Urinary bladder (tissue), 4 donors: ENCODE measurements around the gene CRK. TPM values are rescaled to one million over a fixed set of nuclear protein-coding genes. Genes with fewer than 3 reads are reported as not detected.
A peak's percentile ranks its signal among the peaks of the same experiment; 100 is the strongest.
"Not testable (repeated sequence)": the region's sequence is repeated elsewhere in the genome, so short reads cannot be mapped to it uniquely, and the experiment has no call there.

ENCODE experiments used
- DNase-seq: peaks from one replicate; pipeline ENCODE4 v3.0.0-alpha.2; 2015; ENCODE audit errors: extremely low spot score
- H3K27ac ChIP-seq: one replicate; pipeline ENCODE4 v1.5.1; 2013; ENCODE audit warnings: low read depth, mild to moderate bottlenecking, moderate library complexity
- H3K36me3 ChIP-seq: one replicate; pipeline ENCODE4 v1.6.1; 2013; ENCODE audit warnings: mild to moderate bottlenecking, moderate library complexity; ENCODE audit not compliant: insufficient read depth
- H3K4me1 ChIP-seq: one replicate; pipeline ENCODE4 v1.6.1; 2013; ENCODE audit warnings: mild to moderate bottlenecking, moderate library complexity; ENCODE audit not compliant: insufficient read depth
- H3K4me3 ChIP-seq: one replicate; pipeline ENCODE4 v1.5.1; 2013; ENCODE audit warnings: low read depth, low read length
- WGBS: extraction: QIAGEN DNeasy Blood & Tissue Kit; methylation state at CpG from one replicate; pipeline ENCODE4 v1.1.7; 2013; 5-methylcytosine and 5-hydroxymethylcytosine counted together
- polyA plus RNA-seq: library from polyadenylated mRNA; stranded (reverse); fragments of 200-250 nt; gene quantifications from one replicate; pipeline ENCODE4 v1.2.3, GENCODE V29; 2013
- total RNA-seq: library from RNA; depleted of rRNA; stranded (reverse); fragments of >200 nt; gene quantifications from one replicate; pipeline ENCODE4 v1.2.3, GENCODE V29; 2014
- donor health status: healthy with polysubstance abuse.
- donor health status: healthy.

CRK gene
- total and polyA plus RNA-seq, 2 donors, result 43.3 to 91.2 TPM

GRCh38 chr17:1414001-1414574 lies 41.9 kb downstream of the CRK start:
- H3K4me3 ChIP-seq, result no peak overlapping the region
- H3K27ac ChIP-seq, result no peak overlapping the region
- H3K4me1 ChIP-seq, result peaks cover 2% of the 10 kb centered on the region
- WGBS, result 85% methylated on average over 9 of the region's 9 CpGs
- DNase-seq, result no peak
- no peaks in the 10 kb centered on the region for H3K36me3 ChIP-seq

DNA sequence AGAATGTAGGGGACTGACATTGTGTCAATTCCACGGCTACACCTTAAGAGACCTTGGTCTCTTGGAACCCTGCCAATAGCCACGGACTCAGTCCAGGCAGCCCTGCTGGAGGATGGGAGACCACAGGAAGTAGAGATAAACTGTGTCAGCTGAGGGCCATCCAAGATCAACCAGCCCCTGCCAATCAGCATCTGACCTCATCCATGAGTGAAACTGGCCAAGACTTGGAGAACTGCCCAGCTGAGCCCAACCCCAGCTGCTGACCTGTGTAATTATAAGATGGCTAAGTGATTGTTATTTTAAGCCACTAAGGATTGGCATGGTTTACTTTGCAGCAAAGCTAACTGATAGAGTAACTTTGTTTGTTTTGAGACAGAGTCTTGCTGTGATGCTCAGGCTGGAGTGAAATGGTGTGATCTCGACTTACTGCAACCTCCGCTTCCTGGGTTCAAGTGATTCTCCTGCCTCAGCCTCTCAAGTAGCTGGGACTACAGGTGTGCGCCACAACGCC lies 42.7 kb downstream of the CRK start:
- H3K27ac ChIP-seq, result no peak overlapping the region
- H3K36me3 ChIP-seq, result no peaks in the 10 kb centered on the region
- 64% methylated on average over 6 of the region's 6 CpGs for WGBS
- DNase-seq, result no peak
- H3K4me3 ChIP-seq, result no peak overlapping the region
- peaks cover 2% of the 10 kb centered on the region for H3K4me1 ChIP-seq

- H3K4me3 ChIP-seq, result no peak overlapping the region
- 77% methylated on average over 27 of the region's 27 CpGs for WGBS
- no peak overlapping the region for H3K27ac ChIP-seq
- H3K4me1 ChIP-seq, result peaks cover 2% of the 10 kb centered on the region
- H3K36me3 ChIP-seq, result no peaks in the 10 kb centered on the region
- DNase-seq, result no peak
Measured at GRCh38 chr17:1412185-1413110, 43.6 kb downstream of the CRK start.

DNA sequence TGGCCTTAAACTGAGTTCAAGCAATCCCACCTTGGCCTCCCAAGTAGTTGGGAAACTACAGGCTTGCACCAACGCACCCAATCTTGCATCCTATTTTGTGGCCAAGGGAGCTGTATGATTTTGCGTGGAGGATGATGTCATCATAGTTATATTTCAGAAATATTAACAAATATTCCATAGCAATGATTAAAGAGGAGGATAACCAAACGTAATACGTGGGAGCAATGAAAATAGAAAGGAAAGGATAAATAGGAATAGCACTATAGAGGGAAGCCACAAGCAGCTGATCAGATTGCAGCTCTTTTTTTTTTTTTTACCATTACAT lies 53.8 kb downstream of the CRK start:
- no peak overlapping the region for H3K27ac ChIP-seq
- no peaks in the 10 kb centered on the region for H3K36me3 ChIP-seq
- H3K4me3 ChIP-seq, result no peak overlapping the region
- WGBS, result 93% methylated on average over 4 of the region's 4 CpGs
- no peaks in the 10 kb centered on the region for H3K4me1 ChIP-seq
- DNase-seq, result no peak

DNA sequence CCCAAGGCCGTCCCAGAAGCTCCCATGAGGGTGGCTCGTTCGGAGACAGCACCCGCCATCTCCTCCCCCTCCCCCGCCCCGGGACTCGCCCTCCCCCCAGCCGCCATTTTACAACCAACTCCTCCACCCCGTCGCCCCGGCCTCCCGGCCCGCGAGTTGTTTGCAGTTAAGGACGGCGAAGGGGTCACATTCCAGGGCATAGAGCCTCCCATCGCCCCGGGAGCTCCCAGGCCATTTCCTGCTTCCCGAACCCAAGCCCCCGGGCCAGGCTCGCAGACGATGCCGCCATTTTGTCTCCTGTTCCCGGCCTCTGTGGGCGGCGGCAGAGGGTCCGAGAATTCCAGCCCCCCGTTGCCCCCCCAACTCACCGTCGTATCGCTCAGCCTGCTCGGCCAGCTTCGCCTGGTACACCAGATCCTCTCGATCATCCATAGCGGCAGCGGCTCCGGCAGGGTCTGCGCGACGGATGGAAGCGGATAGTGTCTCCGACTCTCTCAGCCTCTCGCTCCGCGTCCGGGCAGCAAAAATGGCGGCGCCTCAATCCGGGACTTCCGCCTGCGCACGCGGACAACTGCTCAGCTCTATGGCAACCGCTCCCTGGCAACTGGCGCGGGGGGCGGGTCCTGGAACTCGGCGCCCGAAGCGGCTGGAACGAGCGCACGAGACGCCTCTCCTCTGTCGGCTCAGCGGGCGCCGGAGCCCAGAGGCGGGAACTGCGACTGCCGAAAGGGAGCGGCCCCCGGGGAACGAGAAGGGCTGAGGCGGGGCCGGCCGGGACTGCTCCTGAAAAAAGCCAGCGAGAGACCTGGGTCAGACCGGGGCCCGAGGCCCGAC lies 56.1 kb downstream of the CRK start, which contains the start of gene YWHAE:
TSS of gene YWHAE (minus strand) at position 544 of the 834 bp plus-strand sequence. CDS start at position 432, 112 bp downstream.
- Histone ChIP-seq H3K27ac (peak within 1 kb of the TSS; percentile 96), H3K4me3 (peak within 1 kb of the TSS; percentile 85), H3K4me1 (no peaks in the 10 kb centered on the region), H3K36me3 (no peaks in the 10 kb centered on the region)
- DNase-seq, result peak; percentile 91
- under 1% methylated on average over 82 of the region's 82 CpGs for WGBS

DNA sequence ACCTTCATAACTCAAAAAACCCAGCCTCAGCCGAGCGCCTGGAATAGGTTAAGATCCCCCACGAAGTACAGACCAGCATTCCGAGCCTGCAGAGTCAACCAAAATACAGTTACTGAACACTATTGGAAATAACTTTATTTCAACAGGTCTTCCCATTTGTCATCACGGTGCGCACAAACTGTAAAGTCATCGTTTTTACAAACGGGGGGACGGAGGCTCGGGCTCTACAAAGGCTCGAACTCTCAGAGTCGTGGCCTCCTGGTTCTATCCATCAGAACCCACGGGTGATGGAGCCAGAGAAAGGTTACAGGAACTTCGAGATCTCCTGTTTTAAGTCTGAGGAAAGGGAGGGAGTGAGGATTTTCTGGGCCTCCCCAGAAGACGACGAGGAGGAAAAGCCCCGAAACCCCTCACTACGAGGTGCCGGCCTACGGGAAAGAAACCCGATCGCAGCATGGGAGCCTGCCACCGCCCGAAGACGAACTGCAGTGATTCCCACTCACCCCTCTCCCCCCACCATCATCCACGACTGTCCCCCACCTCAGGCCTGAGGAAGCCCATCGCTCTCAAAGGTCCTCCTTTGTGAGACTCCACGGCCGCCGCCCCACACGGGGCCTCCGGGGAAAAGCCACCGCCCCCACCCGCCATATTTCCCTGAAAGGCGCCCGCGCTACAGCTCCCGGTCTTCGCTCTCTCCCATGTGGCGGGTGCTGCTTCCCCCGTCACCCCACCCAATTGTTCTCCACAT lies 56.9 kb downstream of the CRK start:
- under 1% methylated on average over 41 of the region's 41 CpGs for WGBS
- Histone ChIP-seq H3K4me1 (no peaks in the 10 kb centered on the region), H3K27ac (peak overlapping the region; percentile 96), H3K36me3 (no peaks in the 10 kb centered on the region), H3K4me3 (peak overlapping the region; percentile 85)
- DNase-seq, result no peak

GRCh38 chr17:1398028-1398427 lies 58.0 kb downstream of the CRK start:
- Histone ChIP-seq H3K4me1 (no peaks in the 10 kb centered on the region), H3K27ac (no peak overlapping the region), H3K4me3 (peak overlapping the region; percentile 85), H3K36me3 (no peaks in the 10 kb centered on the region)
- no peak for DNase-seq
- WGBS, result 6% methylated on average over 2 of the region's 2 CpGs

DNA sequence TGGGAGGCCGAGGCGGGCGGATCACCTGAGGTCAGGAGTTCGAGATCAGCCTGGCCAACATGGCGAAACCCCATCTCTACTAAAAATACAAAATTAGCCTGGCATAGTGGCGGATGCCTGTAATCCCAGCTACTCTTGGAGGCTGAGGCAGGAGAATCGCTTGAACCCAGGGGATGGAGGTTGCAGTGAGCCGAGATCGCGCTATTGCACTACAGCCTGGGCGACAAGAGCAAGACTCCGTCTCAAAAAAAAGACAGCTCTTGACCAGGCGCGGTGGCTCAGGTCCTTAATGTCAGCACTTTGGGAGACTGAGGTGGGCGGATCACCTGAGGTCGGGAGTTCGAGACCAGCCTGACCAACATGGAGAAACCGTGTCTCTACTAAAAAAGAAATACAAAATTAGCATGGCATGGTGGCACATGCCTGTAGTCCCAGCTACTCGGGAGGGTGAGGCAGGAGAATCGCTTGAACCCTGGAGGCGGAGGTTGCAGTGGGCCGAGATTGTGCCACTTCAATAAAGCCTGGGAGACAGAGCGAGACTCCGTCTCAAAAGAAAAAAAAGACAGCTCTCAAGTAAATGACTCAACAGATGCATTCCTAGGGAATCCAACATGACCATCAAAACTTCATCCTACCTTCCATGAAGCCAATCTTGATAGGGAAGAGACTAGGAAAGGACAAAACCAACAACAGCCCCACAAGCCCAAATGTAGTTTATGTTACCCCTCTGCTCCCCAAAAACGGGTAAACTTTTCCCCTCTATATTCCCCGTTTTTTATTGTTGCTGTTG lies 60.0 kb downstream of the CRK start:
- not testable (repeated sequence) for H3K27ac ChIP-seq

GRCh38 chr17:1391577-1391976 lies 64.5 kb downstream of the CRK start:
- no peak overlapping the region for H3K27ac ChIP-seq
- DNase-seq, result no peak
- H3K36me3 ChIP-seq, result no peaks in the 10 kb centered on the region
- H3K4me1 ChIP-seq, result no peaks in the 10 kb centered on the region
- H3K4me3 ChIP-seq, result no peak overlapping the region
- 91% methylated on average over 9 of the region's 9 CpGs for WGBS

More for the DNA sequence above, 60.0 kb downstream of the CRK start:
- not testable (repeated sequence) for H3K36me3 ChIP-seq, H3K4me1 ChIP-seq, H3K4me3 ChIP-seq, DNase-seq
- 91% methylated on average over 26 of the region's 26 CpGs for WGBS

DNA sequence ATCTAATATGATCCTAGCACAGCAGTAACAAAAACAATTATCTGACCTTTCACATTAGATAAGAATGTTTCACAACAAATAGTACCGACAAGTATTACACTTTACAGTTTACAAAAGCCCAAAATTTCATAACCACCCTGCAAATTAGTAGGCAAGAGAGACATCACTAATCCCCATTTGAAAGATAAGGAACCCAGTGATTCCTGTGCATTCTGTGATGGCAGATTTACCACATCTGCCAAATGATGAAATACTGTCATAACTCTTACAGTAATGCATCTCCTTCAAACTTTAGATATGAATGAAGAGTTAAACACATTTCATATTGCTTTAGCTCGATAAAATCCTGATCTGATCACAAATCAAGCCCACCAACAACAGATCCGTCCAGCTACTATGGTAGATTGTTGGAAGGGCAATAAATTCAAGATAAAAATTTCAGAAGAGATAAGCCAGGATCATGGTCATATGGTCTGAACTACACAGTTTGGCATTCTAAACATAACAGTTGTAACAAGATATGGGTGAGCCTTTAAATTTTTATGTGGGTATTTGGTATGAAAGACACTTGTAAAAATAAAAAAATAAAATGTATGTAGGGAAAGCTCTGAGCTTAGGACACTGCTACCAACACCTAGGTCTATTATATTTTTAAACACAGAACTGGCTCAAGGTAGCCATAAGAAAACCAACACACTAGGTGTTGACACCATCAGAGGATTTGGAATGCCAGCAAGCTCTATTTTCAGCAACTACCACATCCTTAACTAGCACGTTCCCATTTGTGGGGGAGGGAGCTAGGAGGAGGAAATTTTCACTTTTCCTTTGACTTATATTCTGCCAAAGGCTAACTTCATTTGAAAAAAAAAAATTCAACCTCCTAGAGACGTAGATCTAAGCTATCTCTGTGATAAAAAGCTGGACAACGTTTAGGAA lies 65.3 kb downstream of the CRK start:
- no peaks in the 10 kb centered on the region for H3K4me1 ChIP-seq
- 10% methylated on average over 6 of the region's 6 CpGs for WGBS
- H3K36me3 ChIP-seq, result no peaks in the 10 kb centered on the region
- H3K4me3 ChIP-seq, result no peak overlapping the region
- no peak overlapping the region for H3K27ac ChIP-seq
- DNase-seq, result no peak

- H3K4me3 ChIP-seq, H3K27ac ChIP-seq, H3K4me1 ChIP-seq, H3K36me3 ChIP-seq, DNase-seq: not testable (repeated sequence)
- WGBS, result 78% methylated on average over 22 of the region's 22 CpGs
Measured at GRCh38 chr17:1387490-1388227, 68.4 kb downstream of the CRK start.
